Midbrain (tissue), 1 donor: ENCODE results near the gene LRRC1.

Experiments used
- DNase-seq: peaks from one replicate; lab custom pipeline; 2025; lab: John Stamatoyannopoulos, UW

Gene LRRC1

GRCh38 chr6:53847796-53848314 is 53.0 kb downstream of the LRRC1 start:
- no peak for DNase-seq

- no peak for DNase-seq
Observed at GRCh38 chr6:53850527-53850926, 55.7 kb downstream of the LRRC1 start.

GRCh38 chr6:53851561-53851960 is 56.8 kb downstream of the LRRC1 start:
- DNase-seq: no peak

- DNase-seq: no peak
Observed at GRCh38 chr6:53852805-53853204, 58.0 kb downstream of the LRRC1 start.

GRCh38 chr6:53854843-53855567 is 60.2 kb downstream of the LRRC1 start:
- DNase-seq: no peak

GRCh38 chr6:53855940-53856339 is 61.1 kb downstream of the LRRC1 start:
- DNase-seq: no peak

- no peak for DNase-seq
Observed at GRCh38 chr6:53857318-53858094, 62.7 kb downstream of the LRRC1 start.

- DNase-seq: no peak
Observed at GRCh38 chr6:53858196-53858595, 63.4 kb downstream of the LRRC1 start.

GRCh38 chr6:53858913-53859312 is 64.1 kb downstream of the LRRC1 start:
- no peak for DNase-seq

GRCh38 chr6:53860511-53860910 is 65.7 kb downstream of the LRRC1 start:
- DNase-seq: no peak

GRCh38 chr6:53861518-53861917 is 66.7 kb downstream of the LRRC1 start:
- DNase-seq: no peak

GRCh38 chr6:53862662-53863462 is 68.1 kb downstream of the LRRC1 start:
- DNase-seq: peak; percentile 49

GRCh38 chr6:53864781-53865180 is 70.0 kb downstream of the LRRC1 start:
- DNase-seq: no peak

- DNase-seq: no peak
Observed at GRCh38 chr6:53866226-53866625, 71.4 kb downstream of the LRRC1 start.

GRCh38 chr6:53868626-53869025 is 73.8 kb downstream of the LRRC1 start:
- no peak for DNase-seq

GRCh38 chr6:53869964-53870363 is 75.2 kb downstream of the LRRC1 start:
- DNase-seq: no peak

GRCh38 chr6:53873922-53874321 is 79.1 kb downstream of the LRRC1 start:
- no peak for DNase-seq

GRCh38 chr6:53874964-53875363 is 80.2 kb downstream of the LRRC1 start:
- no peak for DNase-seq

GRCh38 chr6:53877151-53877550 is 82.3 kb downstream of the LRRC1 start:
- DNase-seq: no peak

- DNase-seq: no peak
Observed at GRCh38 chr6:53878808-53879207, 84.0 kb downstream of the LRRC1 start.

- no peak for DNase-seq
Observed at GRCh38 chr6:53879608-53880007, 84.8 kb downstream of the LRRC1 start.

GRCh38 chr6:53887316-53887715 is 92.5 kb downstream of the LRRC1 start:
- no peak for DNase-seq
